ENCODE measurements around the gene TIPRL. TPM values are rescaled to one million over a fixed set of nuclear protein-coding genes. Genes with fewer than 3 reads are reported as not detected.

The TIPRL gene
- total and polyA plus RNA-seq, 2 donors: 29.5 to 39.3 TPM

DNA sequence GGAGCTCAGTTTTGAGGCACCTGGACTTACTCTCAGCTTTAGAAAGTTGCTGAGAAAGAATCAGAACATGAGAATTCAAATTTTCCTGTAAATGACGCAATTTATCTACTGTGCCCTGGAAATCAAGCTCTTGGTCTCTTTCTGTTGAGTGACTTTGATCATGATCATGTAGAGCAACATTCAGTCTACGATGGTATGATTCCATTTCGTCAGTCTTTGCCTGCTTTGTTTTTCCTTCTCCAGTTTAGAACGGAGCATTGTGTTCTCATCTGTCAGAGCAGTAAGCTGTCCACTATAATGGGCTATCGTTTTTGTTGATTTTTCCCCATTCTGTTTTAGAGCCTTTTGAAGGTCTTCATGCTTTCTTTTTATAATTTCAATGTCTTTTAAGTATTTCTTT lies 67.7 kb downstream of the TIPRL start:
- no peaks in the 10 kb centered on the region for H3K9me3 ChIP-seq (ENCODE audit: control insufficient read depth in 2 of 2, insufficient read depth in 1 of 2, low read length in 1 of 2)
- no peak for DNase-seq (ENCODE audit: low read depth in 6 of 9, low spot score in 9 of 9)
- H3K4me3 ChIP-seq (ENCODE audit: low read length in 2 of 2): no peak overlapping the region
- H3K4me1 ChIP-seq (ENCODE audit: control insufficient read depth in 2 of 2, insufficient read depth in 2 of 2, low read length in 2 of 2): no peaks in the 10 kb centered on the region
- H3K36me3 ChIP-seq (ENCODE audit: control insufficient read depth in 2 of 2, insufficient read depth in 2 of 2, low read length in 1 of 2): peaks cover 41 to 57% of the 10 kb centered on the region in 2 donors
- no peak overlapping the region for H3K27ac ChIP-seq (ENCODE audit: low read depth in 1 of 2, low read length in 1 of 2)
- H3K27me3 ChIP-seq (ENCODE audit: control insufficient read depth in 2 of 2, insufficient read depth in 1 of 2, low read length in 1 of 2): no peaks in the 10 kb centered on the region
- 97% methylated on average over 5 of the region's 5 CpGs for WGBS

Other genes starting within 250 kb of the TIPRL start
- 28.0 TPM for gene DCAF6, start 242.3 kb upstream of the TIPRL start, total RNA-seq
- 51.7 TPM for gene DCAF6, start 242.3 kb upstream of the TIPRL start, polyA plus RNA-seq
- 74.4 TPM for gene MPC2, start 241.9 kb upstream of the TIPRL start, total RNA-seq
- gene MPC2, start 241.9 kb upstream of the TIPRL start, polyA plus RNA-seq: 67.9 TPM
- 2.5 TPM for gene GPR161, start 42.0 kb upstream of the TIPRL start, total RNA-seq
- 1.6 TPM for gene GPR161, start 42.0 kb upstream of the TIPRL start, polyA plus RNA-seq
- gene SFT2D2, start 47.0 kb downstream of the TIPRL start, total RNA-seq: 12.6 TPM
- gene SFT2D2, start 47.0 kb downstream of the TIPRL start, polyA plus RNA-seq: 11.0 TPM
- 0.76 TPM for gene TBX19, start 101.9 kb downstream of the TIPRL start, total RNA-seq
- gene TBX19, start 101.9 kb downstream of the TIPRL start, polyA plus RNA-seq: 2.1 TPM